Upper lobe of right lung (tissue), 1 donor: ENCODE data around the gene SARDH. TPM values are rescaled to one million over a fixed set of nuclear protein-coding genes. Genes with fewer than 3 reads are reported as not detected.

ENCODE experiments used
- ATAC-seq: fragments of 200-7000 bp; cut with Tn5 transposase; one replicate; pipeline ENCODE4 v1.9.1; 2020; ENCODE audit warnings: mild to moderate bottlenecking, moderate library complexity
- DNase-seq: peaks from one replicate; pipeline ENCODE4 v3.0.0-alpha.2; 2020
- H3K27ac ChIP-seq: fragments of 200-600 bp; one replicate; pipeline ENCODE4 v1.8.0; 2022
- H3K27me3 ChIP-seq: fragments of 200-600 bp; one replicate; pipeline ENCODE4 v1.8.0; 2022; ENCODE audit warnings: mild to moderate bottlenecking
- H3K36me3 ChIP-seq: fragments of 200-600 bp; one replicate; pipeline ENCODE4 v1.8.0; 2022
- H3K4me1 ChIP-seq: fragments of 200-600 bp; one replicate; pipeline ENCODE4 v1.8.0; 2022
- H3K4me3 ChIP-seq: fragments of 200-600 bp; one replicate; pipeline ENCODE4 v1.8.0; 2022; ENCODE audit warnings: mild to moderate bottlenecking
- H3K9me3 ChIP-seq: fragments of 200-600 bp; one replicate; pipeline ENCODE4 v1.8.0; 2022
- CTCF ChIP-seq: fragments of 200-600 bp; IDR thresholded peaks from one replicate; pipeline ENCODE4 v1.8.0; 2022; ENCODE audit warnings: antibody characterized with exemption
- intact Hi-C: fragments of 100-400 bp; cut with DNase I; formaldehyde crosslinking; loops from one replicate; pipeline ENCODE4 v1.11.0; 2022
- total RNA-seq: library from RNA; stranded (reverse); fragmentation: NEBNext Ultra II Directional; extraction: Animal tissue kit (Norgen Biotek cat#: 25700); gene quantifications from one replicate; pipeline ENCODE4 v1.2.1, GENCODE V29; 2021
- donor health status: DM: no; HTN: yes; CAD: no; lungs with severe emphysema.

SARDH gene
- total RNA-seq, 1 donor from 2014 or later, result 6.8 TPM

DNA sequence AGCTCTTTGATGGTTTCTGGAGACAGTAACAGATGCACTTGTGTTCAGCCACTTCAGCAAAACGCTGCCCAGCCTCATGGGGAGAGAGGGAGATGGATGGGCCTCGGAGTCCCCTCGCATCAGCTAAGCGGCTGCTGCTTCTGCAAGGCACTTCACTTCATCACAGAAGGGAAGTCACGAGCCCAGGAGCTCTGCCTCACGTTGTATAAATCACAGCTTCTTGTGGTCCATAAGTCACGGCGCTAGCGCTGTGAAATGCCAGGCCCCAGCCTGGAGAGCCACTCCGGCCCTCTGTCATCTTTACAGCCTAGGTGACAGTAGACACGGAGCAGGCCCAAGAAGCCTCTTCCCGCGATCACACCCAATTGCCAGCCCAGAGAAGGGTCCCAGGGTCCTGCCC lies 78.6 kb downstream of the SARDH start:
- intact Hi-C loops, result no loop called here
- H3K4me3 ChIP-seq, result no peak overlapping the region
- DNase-seq (no peak), ATAC-seq (no peak)
- H3K36me3 ChIP-seq, result no peaks in the 10 kb centered on the region
- peaks cover 12% of the 10 kb centered on the region for H3K4me1 ChIP-seq
- H3K9me3 ChIP-seq, result no peaks in the 10 kb centered on the region
- no peak overlapping the region for H3K27ac ChIP-seq
- H3K27me3 ChIP-seq, result peaks cover 29% of the 10 kb centered on the region
- no peak for TF ChIP-seq CTCF

GRCh38 chr9:133658442-133659431 lies 79.4 kb downstream of the SARDH start:
- peak overlapping the region; percentile 20 for H3K4me3 ChIP-seq
- H3K9me3 ChIP-seq, result no peaks in the 10 kb centered on the region
- peaks cover 32% of the 10 kb centered on the region for H3K27me3 ChIP-seq
- H3K27ac ChIP-seq, result peak overlapping the region; percentile 45
- intact Hi-C loops, result no loop called here
- DNase-seq (no peak), ATAC-seq (peak; percentile 76)
- no peaks in the 10 kb centered on the region for H3K36me3 ChIP-seq
- H3K4me1 ChIP-seq, result peaks cover 12% of the 10 kb centered on the region
- TF ChIP-seq CTCF, result no peak

DNA sequence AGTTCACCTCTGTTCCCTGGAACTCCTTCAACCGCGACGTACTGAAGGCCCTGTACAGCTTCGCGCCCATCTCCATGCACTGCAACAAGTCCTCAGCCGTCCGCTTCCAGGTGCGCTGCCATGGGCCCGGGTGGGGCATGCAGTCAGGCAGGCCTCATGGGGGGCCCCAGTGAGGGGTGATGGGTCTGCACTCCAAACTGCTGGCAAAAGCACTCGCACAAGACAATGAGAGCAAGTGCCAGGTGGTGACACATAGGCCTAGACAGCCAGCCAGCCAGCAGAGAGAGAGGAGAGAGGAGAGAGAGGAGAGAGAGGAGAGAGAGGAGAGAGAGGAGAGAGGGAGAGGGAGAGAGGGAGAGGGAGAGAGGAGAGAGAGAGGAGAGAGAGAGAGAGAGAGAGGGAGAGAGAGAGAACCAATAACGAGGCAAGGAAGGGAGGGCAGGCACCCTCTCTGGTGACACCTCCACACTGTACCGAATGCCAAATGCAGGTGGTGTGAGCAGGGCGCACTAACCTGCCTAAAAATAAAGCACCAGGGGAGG lies 81.0 kb downstream of the SARDH start:
- DNase-seq (no peak), ATAC-seq (no peak)
- peaks cover 45% of the 10 kb centered on the region for H3K27me3 ChIP-seq
- H3K36me3 ChIP-seq, result no peaks in the 10 kb centered on the region
- peaks cover 12% of the 10 kb centered on the region for H3K4me1 ChIP-seq
- no peaks in the 10 kb centered on the region for H3K9me3 ChIP-seq
- H3K27ac ChIP-seq, result no peak overlapping the region
- TF ChIP-seq CTCF, result no peak
- intact Hi-C loops, result no loop called here
- no peak overlapping the region for H3K4me3 ChIP-seq

GRCh38 chr9:133656211-133657119 lies 81.7 kb downstream of the SARDH start:
- H3K4me1 ChIP-seq, result peaks cover 12% of the 10 kb centered on the region
- H3K27me3 ChIP-seq, result peaks cover 48% of the 10 kb centered on the region
- no peaks in the 10 kb centered on the region for H3K36me3 ChIP-seq
- ATAC-seq, result no peak
- H3K27ac ChIP-seq, result no peak overlapping the region
- TF ChIP-seq CTCF, result no peak
- intact Hi-C loops, result no loop called here
- H3K4me3 ChIP-seq, result no peak overlapping the region
- DNase-seq, result no peak
- H3K9me3 ChIP-seq, result no peaks in the 10 kb centered on the region

- intact Hi-C loops, result no loop called here
- Histone ChIP-seq H3K36me3 (no peaks in the 10 kb centered on the region), H3K4me3 (no peak overlapping the region), H3K4me1 (peaks cover 12% of the 10 kb centered on the region), H3K9me3 (no peaks in the 10 kb centered on the region), H3K27ac (no peak overlapping the region), H3K27me3 (peaks cover 47% of the 10 kb centered on the region)
- ATAC-seq (no peak), DNase-seq (no peak)
- no peak for TF ChIP-seq CTCF
Measured at GRCh38 chr9:133655701-133656100, 82.5 kb downstream of the SARDH start.
